K562 (cell line): ENCODE measurements around the gene NRXN3. TPM values are rescaled to one million over a fixed set of nuclear protein-coding genes. Genes with fewer than 3 reads are reported as not detected.

Experiments used
- ATAC-seq: fragments of 200-7000 bp; cut with Tn5 transposase; 3 replicates; pipeline ENCODE4 v1.9.1; 2020; ENCODE audit warnings: moderate library complexity
- BruUV-seq: library from RNA; stranded (reverse); fragments of 400-500 nt; replicated peaks from 2 replicates; lab custom pipeline; 2021; lab: Mats Ljungman, UMichigan
- CTCF ChIA-PET: fragments of 300-600 bp; formaldehyde crosslinking; extraction: SDS; loops from one replicate; lab custom pipeline; 2021; ENCODE audit warnings: low intra/inter-chr PET ratio; lab: Yijun Ruan, JAX
- POLR2A ChIA-PET: fragments of 300-600, 350-650 bp; sonication (Branson Sonifier 250); formaldehyde crosslinking; extraction: SDS; loops from one replicate; lab custom pipeline; 2021; ENCODE audit warnings: antibody characterized with exemption, inconsistent platforms; lab: Yijun Ruan, JAX
- DNase-seq, 4 experiments: peaks; one replicate each; pipeline versions ENCODE4 v3.0.0 to v3.0.0-alpha.2; 2011 to 2018; ENCODE audit warnings: low spot score in 3 of 4, mixed read lengths in 3 of 4; ENCODE audit errors: extremely low read depth in 1 of 4
- FAIRE-seq: peaks from 2 replicates; lab custom pipeline; 2011; peaks lifted over from hg19 to GRCh38; lab: Jason Lieb, UNC
- H2AFZ ChIP-seq: 2 replicates; pipeline ENCODE4 v1.6.0; 2011; ENCODE audit warnings: low read depth, low read length, control low read depth, inconsistent platforms
- H3K27ac ChIP-seq: fragments of 200-600 bp; 3 replicates; pipeline ENCODE4 v1.8.0; 2011; ENCODE audit warnings: low read depth, mild to moderate bottlenecking, control low read depth, inconsistent platforms, low read length, moderate library complexity, mixed read lengths; ENCODE audit errors: extremely low read depth
- H3K27me3 ChIP-seq, 2 experiments: fragments of 300-600 bp in 1 of 2; 2 replicates in 1 of 2; 3 replicates in 1 of 2; pipeline versions ENCODE4 v1.6.0 to v1.8.0; 2011; ENCODE audit warnings: inconsistent platforms in 2 of 2, low read length in 2 of 2, mild to moderate bottlenecking in 1 of 2, mixed read lengths in 1 of 2, moderate library complexity in 1 of 2; ENCODE audit not compliant: control insufficient read depth in 2 of 2, insufficient read depth in 2 of 2
- H3K36me3 ChIP-seq: fragments of 300-600 bp; 3 replicates; pipeline ENCODE4 v1.8.0; 2011; ENCODE audit warnings: mild to moderate bottlenecking, low read length, inconsistent platforms; ENCODE audit not compliant: control insufficient read depth, insufficient read depth
- H3K4me1 ChIP-seq, 2 experiments: fragments of 200-600 bp in 1 of 2; replicated peaks in 1 of 2; 2 replicates in 1 of 2; 3 replicates in 1 of 2; pipeline versions ENCODE4 v1.5.1 to v1.8.0; 2011; ENCODE audit warnings: inconsistent platforms in 2 of 2, low read length in 2 of 2, mild to moderate bottlenecking in 1 of 2, mixed read lengths in 1 of 2, moderate library complexity in 1 of 2; ENCODE audit not compliant: control insufficient read depth in 2 of 2, insufficient read depth in 2 of 2
- H3K4me2 ChIP-seq: 2 replicates; pipeline ENCODE4 v1.6.1; 2011; ENCODE audit warnings: low read length, control low read depth, inconsistent platforms, mixed read lengths; ENCODE audit not compliant: insufficient read depth
- H3K4me3 ChIP-seq: fragments of 200-600 bp; sonication (generic), shearing (Covaris generic); 2 replicates; pipeline ENCODE4 v1.5.1; 2016; ENCODE audit warnings: control low read depth, inconsistent platforms
- H3K79me2 ChIP-seq: fragments of 200-600 bp; 3 replicates; pipeline ENCODE4 v1.8.0; 2011; ENCODE audit warnings: low read length, inconsistent platforms; ENCODE audit not compliant: control insufficient read depth, insufficient read depth
- H3K9ac ChIP-seq, 2 experiments: 2 replicates each; pipeline versions ENCODE4 v1.6.0 to v1.6.1; 2011; ENCODE audit warnings: low read depth in 2 of 2, low read length in 2 of 2, control low read depth in 1 of 2, inconsistent platforms in 1 of 2, mild to moderate bottlenecking in 1 of 2, mixed read lengths in 1 of 2; ENCODE audit not compliant: insufficient read depth in 1 of 2
- H3K9me1 ChIP-seq: one replicate; pipeline ENCODE4 v1.6.0; 2011; ENCODE audit warnings: inconsistent platforms, mild to moderate bottlenecking, low read length, moderate library complexity; ENCODE audit not compliant: control insufficient read depth, insufficient read depth
- H3K9me3 ChIP-seq: replicated peaks from 2 replicates; pipeline ENCODE4 v1.5.1; 2011; ENCODE audit warnings: low read depth, low read length, inconsistent platforms; ENCODE audit not compliant: control insufficient read depth, insufficient read depth
- H4K20me1 ChIP-seq: replicated peaks from 2 replicates; pipeline ENCODE4 v1.6.1; 2011; ENCODE audit warnings: low read length, inconsistent platforms, mixed read lengths; ENCODE audit not compliant: control insufficient read depth, insufficient read depth
- ARID3B ChIP-seq: fragments of 250-450 bp; sonication (Bioruptor Pico); IDR thresholded peaks from 2 replicates; pipeline ENCODE4 v1.4.0; 2020; ENCODE audit warnings: borderline replicate concordance
- CXXC5 ChIP-seq: fragments of 250-450 bp; sonication (Bioruptor Pico); IDR thresholded peaks from 2 replicates; pipeline ENCODE4 v1.8.0; 2022; ENCODE audit warnings: inconsistent platforms, mild to moderate bottlenecking, moderate library complexity
- EHMT2 ChIP-seq: fragments of 450-650 bp; IDR thresholded peaks from 2 replicates; pipeline ENCODE4 v1.6.1; 2018; ENCODE audit warnings: antibody characterized with exemption
- ESRRB ChIP-seq: fragments of 250-450 bp; sonication (Bioruptor Pico); IDR thresholded peaks from 2 replicates; pipeline ENCODE4 v1.5.0; 2020; ENCODE audit warnings: mild to moderate bottlenecking, moderate library complexity, borderline replicate concordance
- FOXJ3 ChIP-seq: sonication (generic); formaldehyde crosslinking; IDR thresholded peaks from 2 replicates; pipeline ENCODE4 v1.4.0; 2020; ENCODE audit warnings: mild to moderate bottlenecking, missing genetic modification reagents
- HNRNPLL ChIP-seq: fragments of 200-400 bp; formaldehyde crosslinking; IDR thresholded peaks from 2 replicates; pipeline ENCODE4 v1.6.1; 2017; ENCODE audit warnings: low read length, low read depth, mild to moderate bottlenecking; ENCODE audit not compliant: poor library complexity, severe bottlenecking
- KDM1A ChIP-seq, 2 experiments: fragments of 450-650 bp; IDR thresholded peaks; 2 replicates each; pipeline ENCODE4 v1.6.1; 2016; ENCODE audit warnings: mild to moderate bottlenecking in 2 of 2
- MAFF ChIP-seq: IDR thresholded peaks from 2 replicates; pipeline ENCODE4 v1.6.1; 2012; ENCODE audit warnings: low read length, improper control_type of control experiment
- MAFG ChIP-seq: fragments of 450-650 bp; conservative IDR thresholded peaks from 2 replicates; pipeline ENCODE4 v1.6.1; 2016; ENCODE audit warnings: missing genetic modification characterization, missing compliant biosample characterization
- RBM25 ChIP-seq: fragments of 200-400 bp; formaldehyde crosslinking; IDR thresholded peaks from 2 replicates; pipeline ENCODE4 v1.6.1; 2018; ENCODE audit warnings: low read length, low read depth, moderate library complexity; ENCODE audit not compliant: severe bottlenecking
- SPI1 ChIP-seq: IDR thresholded peaks from 2 replicates; pipeline ENCODE4 v1.6.1; 2011; ENCODE audit warnings: low read depth, low read length, control low read depth, borderline replicate concordance
- WHSC1 ChIP-seq: IDR thresholded peaks from one replicate; pipeline ENCODE4 v1.6.1; 2012; ENCODE audit warnings: low read length, control low read depth, inconsistent platforms
- ZNF121 ChIP-seq: sonication (generic); formaldehyde crosslinking; conservative IDR thresholded peaks from 2 replicates; pipeline ENCODE4 v1.8.0; 2022; ENCODE audit warnings: missing genetic modification reagents
- ZNF165 ChIP-seq: fragments of 250-450 bp; sonication (Bioruptor Pico); IDR thresholded peaks from 2 replicates; pipeline ENCODE4 v1.4.0; 2020; ENCODE audit warnings: borderline replicate concordance
- ZNF316 ChIP-seq: fragments of 450-650 bp; IDR thresholded peaks from 2 replicates; pipeline ENCODE4 v1.6.1; 2016
- ZNF551 ChIP-seq: fragments of 250-450 bp; sonication (Bioruptor Pico); IDR thresholded peaks from 2 replicates; pipeline ENCODE4 v1.5.0; 2021; ENCODE audit warnings: mild to moderate bottlenecking, moderate library complexity
- WGBS: fragments of 100-300 bp; shearing (Covaris generic); methylation state at CpG from one replicate; pipeline ENCODE4 v1.1.6; 2016; ENCODE audit warnings: low coverage, mixed read lengths; ENCODE audit not compliant: insufficient coverage; ENCODE audit errors: missing lambda C conversion rate; 5-methylcytosine and 5-hydroxymethylcytosine counted together
- in situ Hi-C: fragments of 300-500 bp; cut with MboI; formaldehyde crosslinking; loops from 4 replicates; pipeline ENCODE4 v1.15.0; 2018; ENCODE audit warnings: inconsistent platforms, mixed read lengths
- intact Hi-C: fragments of 100-400 bp; cut with micrococcal nuclease; formaldehyde crosslinking; loops from 2 replicates; pipeline ENCODE4 v1.14.2; 2022
- polyA plus RNA-seq, 8 experiments: library from polyadenylated mRNA; depleted of rRNA in 4 of 8; stranded (reverse) in 5 of 8; unstranded in 3 of 8; fragments of >200 nt; fragmentation: Nextera tagmentation in 2 of 8; fragmentation: Illumina TruSeq in 1 of 8; extraction: Ambion mirVana in 2 of 8; extraction: Trizol in 1 of 8; gene quantifications; 2 replicates each; pipeline versions ENCODE4 v1.2.1 to v1.2.3, GENCODE V29; 2011 to 2014; ENCODE audit warnings: inconsistent platforms in 1 of 8, missing spikeins in 1 of 8
- total RNA-seq, 7 experiments: library from RNA; depleted of rRNA in 6 of 7; stranded (reverse); fragments of >200 nt in 6 of 7; fragmentation: Illumina TruSeq in 2 of 7; extraction: Trizol in 2 of 7; gene quantifications; 2 replicates each; pipeline versions ENCODE4 v1.2.1 to v1.2.3, GENCODE V29; 2011 to 2021; ENCODE audit warnings: low replicate concordance in 1 of 7

NRXN3 gene
- total and polyA plus RNA-seq, 9 of the 15 experiments (the other 6 are each of a cell fraction or from before 2014, with no cell fraction given), result 0.09 TPM; not detected in 8

- H3K4me2 ChIP-seq, result no peak overlapping the region
- POLR2A ChIA-PET, result no interaction called here
- 0% methylated on average over 3 of the region's 3 CpGs for WGBS
- H3K79me2 ChIP-seq, result no peaks in the 10 kb centered on the region
- no peaks in the 10 kb centered on the region for H4K20me1 ChIP-seq
- no peak overlapping the region for H3K9ac ChIP-seq
- BruUV-seq, result no TSS peak
- no peaks in the 10 kb centered on the region for H3K9me1 ChIP-seq
- CTCF ChIA-PET, result no interaction called here
- no peaks in the 10 kb centered on the region for H3K9me3 ChIP-seq
- H3K27me3 ChIP-seq, result no peaks in the 10 kb centered on the region
- H3K4me1 ChIP-seq, result no peaks in the 10 kb centered on the region
- no peak overlapping the region for H3K27ac ChIP-seq
- TF ChIP-seq FOXJ3 (CRISPR knock-in tag) (no peak), ZNF551 (CRISPR knock-in tag) (no peak), EHMT2 (no peak), ZNF316 (peak; percentile 10; the same call in 1 of the 2 replicates), MAFF (0 out of 2 replicates have a peak, but pooled peaks have one; percentile 5)
- TF ChIP-seq, all 486 proteins: peak for 2
- DNase-seq, result no peak
- Histone ChIP-seq H2AFZ (no peak overlapping the region), H3K4me3 (no peak overlapping the region), H3K36me3 (no peaks in the 10 kb centered on the region)
- in situ Hi-C loops, result no loop called here
- ATAC-seq, result no peak
- no peak for FAIRE-seq
- intact Hi-C loops, result no loop called here
These were observed 967.7 kb downstream of the NRXN3 start for GRCh38 chr14:79137836-79138235.

GRCh38 chr14:79144896-79145295 is 974.7 kb downstream of the NRXN3 start:
- POLR2A ChIA-PET, result no interaction called here
- no peak for FAIRE-seq
- in situ Hi-C loops, result no loop called here
- no peak for TF ChIP-seq KDM1A (IDR thresholded peaks at IDR 0.05)
- no peak for TF ChIP-seq HNRNPLL
- no peak for TF ChIP-seq SPI1
- TF ChIP-seq CXXC5 (CRISPR knock-in tag), result no peak
- no peak for TF ChIP-seq MAFG (tag)
- TF ChIP-seq ZNF165, result no peak
- no peak for TF ChIP-seq RBM25
- TF ChIP-seq ESRRB, result no peak
- TF ChIP-seq ARID3B, result no peak
- TF ChIP-seq WHSC1, result no peak
- no peak for TF ChIP-seq ZNF121 (CRISPR knock-in tag)

More at GRCh38 chr14:79144896-79145295, 974.7 kb downstream of the NRXN3 start:
- Histone ChIP-seq H3K9me3 (no peaks in the 10 kb centered on the region), H3K9me1 (no peaks in the 10 kb centered on the region), H3K79me2 (no peaks in the 10 kb centered on the region), H4K20me1 (no peaks in the 10 kb centered on the region), H3K4me1 (no peaks in the 10 kb centered on the region), H2AFZ (no peak overlapping the region), H3K27me3 (no peaks in the 10 kb centered on the region), H3K4me2 (no peak overlapping the region), H3K27ac (no peak overlapping the region), H3K4me3 (no peak overlapping the region), H3K36me3 (no peaks in the 10 kb centered on the region), H3K9ac (no peak overlapping the region)
- intact Hi-C loops, result no loop called here
- no TSS peak for BruUV-seq
- WGBS, result 0% methylated on average over 3 of the region's 3 CpGs
- DNase-seq, result no peak
- no peak for ATAC-seq
- CTCF ChIA-PET, result no interaction called here
